ENCODE data around the gene DNPH1. TPM values are rescaled to one million over a fixed set of nuclear protein-coding genes. Genes with fewer than 3 reads are reported as not detected.
A peak's percentile ranks its signal among the peaks of the same experiment; 100 is the strongest.

Gene DNPH1
- total RNA-seq, 1 donor from 2014 or later, result 36.5 TPM

DNA sequence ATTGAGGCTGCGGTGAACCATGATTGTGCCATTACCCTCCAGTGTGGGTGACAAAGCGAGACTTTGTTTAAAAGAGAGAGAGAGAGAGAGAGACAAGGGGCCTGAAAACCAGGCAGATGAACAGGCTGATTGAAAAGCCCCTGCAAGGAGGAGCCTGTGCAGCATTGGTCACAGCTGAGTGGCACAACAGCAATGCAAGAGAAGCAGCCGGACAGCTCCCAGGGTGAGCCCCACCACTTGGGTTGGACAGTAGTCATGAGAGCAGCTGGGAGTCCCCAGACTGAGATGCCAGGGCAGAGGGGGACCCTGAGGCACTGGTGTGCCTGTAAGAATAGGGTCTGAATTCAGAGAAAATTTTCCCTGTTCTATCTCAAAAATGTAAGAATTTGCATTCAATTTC, 10.2 kb downstream of the DNPH1 start:
- DNase-seq (ENCODE audit: low spot score), result no peak

DNA sequence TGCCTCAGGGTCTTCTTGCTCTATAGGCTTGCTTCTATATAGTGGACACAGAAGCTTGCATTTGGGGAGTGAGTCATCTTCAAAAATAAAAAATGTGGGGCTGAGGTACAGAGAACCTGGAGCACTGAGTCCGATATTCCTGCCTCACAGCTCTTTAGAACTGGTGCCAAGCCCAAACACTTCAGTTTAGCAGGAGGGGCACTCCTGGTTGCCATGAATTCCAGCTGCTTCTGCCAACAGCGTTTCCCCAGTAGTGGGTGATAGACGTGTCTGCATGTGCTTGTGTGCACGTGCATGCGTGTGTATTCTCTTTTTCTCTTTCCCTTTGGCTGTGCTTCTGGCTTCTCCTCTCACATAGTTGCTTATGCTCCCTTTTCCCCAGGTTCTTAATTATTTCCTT, 11.9 kb downstream of the DNPH1 start:
- DNase-seq (ENCODE audit: low spot score), result no peak

DNA sequence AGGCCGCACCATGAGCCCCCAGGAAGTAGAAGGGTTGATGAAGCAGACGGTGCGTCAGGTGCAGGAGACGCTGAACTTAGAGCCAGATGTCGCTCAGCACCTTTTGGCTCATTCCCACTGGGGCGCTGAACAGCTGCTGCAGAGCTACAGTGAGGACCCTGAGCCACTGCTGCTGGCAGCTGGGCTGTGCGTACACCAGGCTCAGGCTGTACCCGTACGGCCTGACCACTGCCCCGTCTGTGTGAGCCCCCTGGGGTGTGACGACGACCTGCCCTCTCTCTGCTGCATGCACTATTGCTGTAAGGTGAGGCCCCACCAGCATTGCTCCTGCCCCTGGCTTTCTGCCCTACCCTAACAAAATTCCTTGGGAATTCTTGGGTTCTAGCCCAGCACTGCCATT, 13.1 kb downstream of the DNPH1 start:
- no peak for DNase-seq (ENCODE audit: low spot score)

DNA sequence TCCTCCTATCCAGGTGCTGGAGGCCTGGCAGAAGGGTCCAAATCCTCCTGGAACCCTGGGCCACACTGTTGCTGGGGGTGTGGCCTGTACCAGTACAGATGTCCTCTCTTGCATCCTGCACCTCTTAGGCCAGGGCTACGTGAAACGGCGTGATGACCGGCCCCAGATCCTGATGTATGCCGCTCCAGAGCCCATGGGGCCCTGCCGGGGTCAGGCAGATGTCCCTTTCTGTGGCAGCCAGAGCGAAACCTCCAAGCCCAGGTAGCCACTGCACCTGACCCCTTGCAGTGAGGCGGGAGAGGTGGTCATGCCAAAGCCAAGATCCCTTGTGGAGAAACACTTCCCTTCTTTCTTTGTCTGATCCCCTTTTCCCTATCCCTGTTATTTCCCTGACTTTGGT, 14.2 kb downstream of the DNPH1 start:
- no peak for DNase-seq (ENCODE audit: low spot score)

DNA sequence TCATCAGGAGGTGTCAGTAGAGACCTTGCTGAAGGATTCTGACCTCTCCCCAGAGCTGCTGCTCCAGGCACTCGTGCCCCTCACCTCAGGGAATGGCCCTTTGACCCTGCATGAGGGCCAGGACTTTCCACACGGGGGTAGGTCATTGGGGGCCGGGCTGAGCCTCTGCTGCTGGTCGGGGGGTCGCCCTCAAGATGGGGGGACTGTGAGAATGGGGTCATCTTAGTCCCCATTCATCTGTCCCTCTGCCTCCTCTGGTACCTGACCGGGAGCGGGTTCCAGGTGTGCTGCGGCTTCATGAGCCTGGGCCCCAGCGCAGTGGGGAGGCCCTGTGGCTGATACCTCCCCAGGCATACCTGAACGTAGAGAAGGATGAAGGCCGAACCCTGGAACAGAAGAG, 15.8 kb downstream of the DNPH1 start:
- no peak for DNase-seq (ENCODE audit: low spot score)

DNA sequence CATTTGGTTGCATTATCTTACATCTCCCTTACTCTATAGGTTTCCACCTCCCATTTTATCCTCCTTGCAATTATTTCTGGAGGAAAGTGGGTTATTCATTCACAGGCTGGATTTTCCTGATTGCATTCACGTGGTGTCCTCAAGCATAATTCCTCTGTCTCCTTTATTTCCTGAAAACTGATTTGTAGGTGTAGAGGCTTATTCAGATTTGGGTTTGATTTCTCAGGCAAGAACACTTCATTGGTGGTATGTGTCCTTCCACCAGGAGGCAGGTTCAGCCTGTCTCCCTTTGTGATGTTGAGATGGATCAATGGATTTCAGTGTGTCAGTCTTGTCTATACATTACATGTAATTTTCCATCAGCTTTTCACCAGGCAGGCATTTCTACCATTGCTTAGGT, 17.3 kb downstream of the DNPH1 start:
- no peak for DNase-seq (ENCODE audit: low spot score)

DNA sequence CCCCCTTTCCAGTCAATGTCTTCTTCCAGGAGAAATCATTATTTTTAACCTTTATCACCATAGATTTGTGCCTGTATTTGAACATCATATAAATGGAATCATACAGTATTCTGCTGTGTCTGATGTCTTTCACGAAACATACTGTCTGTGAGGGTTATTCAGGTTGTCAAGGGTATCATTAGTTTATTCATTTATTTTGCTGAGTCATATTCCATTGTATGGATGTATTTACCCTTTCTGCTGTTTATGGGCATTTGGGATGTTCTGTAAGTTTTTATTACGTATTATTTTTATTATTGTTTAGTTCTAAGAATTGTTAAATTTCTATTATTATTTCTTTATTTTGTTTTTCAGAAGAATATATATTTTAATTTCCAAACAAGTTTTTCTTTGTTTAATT, 22.0 kb downstream of the DNPH1 start:
- DNase-seq (ENCODE audit: low spot score), result no peak

DNA sequence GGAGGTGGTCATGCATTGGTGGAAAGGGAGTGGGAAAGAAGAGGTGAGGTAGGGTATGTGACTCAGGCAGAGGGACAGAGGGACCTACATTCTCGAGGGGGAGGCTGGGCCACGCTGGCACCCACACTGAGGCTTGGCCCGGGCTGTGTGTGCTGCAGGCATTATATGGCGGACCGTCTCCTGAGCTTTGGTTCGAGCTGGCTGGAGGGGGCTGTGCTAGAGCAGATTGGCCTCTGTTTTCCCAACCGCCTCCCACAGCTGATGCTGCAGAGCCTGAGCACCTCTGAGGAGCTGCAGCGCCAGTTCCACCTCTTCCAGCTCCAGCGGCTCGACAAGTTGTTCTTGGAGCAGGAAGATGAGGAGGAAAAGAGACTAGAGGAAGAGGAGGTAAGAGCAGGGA, 23.4 kb downstream of the DNPH1 start:
- no peak for DNase-seq (ENCODE audit: low spot score)

DNA sequence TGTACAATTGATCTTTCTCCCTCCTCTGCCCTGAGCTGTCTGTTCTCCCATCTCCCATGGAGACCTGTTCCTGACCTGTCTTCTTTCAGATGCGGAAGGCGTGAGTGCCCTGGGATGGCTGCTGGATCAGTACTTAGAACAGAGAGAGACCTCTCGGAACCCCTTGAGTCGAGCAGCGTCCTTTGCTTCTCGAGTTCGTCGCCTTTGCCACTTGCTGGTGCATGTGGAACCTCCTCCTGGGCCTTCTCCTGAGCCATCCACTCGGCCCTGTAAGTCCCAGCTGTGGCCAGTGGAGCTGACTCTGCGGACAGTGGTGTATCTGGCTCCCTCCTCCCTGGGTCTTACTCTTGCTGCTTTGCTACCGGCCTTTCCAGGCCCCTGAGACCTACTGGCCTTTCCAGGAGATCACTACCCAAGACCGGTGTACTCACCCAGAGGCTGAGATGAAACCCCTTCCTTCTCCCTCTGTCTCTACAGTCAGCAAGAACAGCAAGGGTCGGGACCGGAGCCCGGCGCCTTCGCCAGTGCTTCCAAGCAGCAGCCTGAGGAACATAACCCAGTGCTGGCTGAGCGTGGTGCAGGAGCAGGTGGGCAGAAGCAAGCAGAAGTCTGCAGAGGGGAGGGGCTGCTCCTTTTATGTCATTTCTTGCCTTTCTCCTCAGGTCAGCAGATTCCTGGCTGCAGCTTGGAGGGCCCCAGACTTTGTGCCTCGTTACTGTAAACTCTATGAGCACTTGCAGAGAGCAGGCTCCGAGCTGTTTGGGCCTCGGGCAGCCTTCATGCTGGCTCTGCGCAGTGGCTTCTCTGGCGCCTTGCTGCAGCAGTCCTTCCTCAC, 24.8 kb downstream of the DNPH1 start:
- DNase-seq (ENCODE audit: low spot score), result no peak

DNA sequence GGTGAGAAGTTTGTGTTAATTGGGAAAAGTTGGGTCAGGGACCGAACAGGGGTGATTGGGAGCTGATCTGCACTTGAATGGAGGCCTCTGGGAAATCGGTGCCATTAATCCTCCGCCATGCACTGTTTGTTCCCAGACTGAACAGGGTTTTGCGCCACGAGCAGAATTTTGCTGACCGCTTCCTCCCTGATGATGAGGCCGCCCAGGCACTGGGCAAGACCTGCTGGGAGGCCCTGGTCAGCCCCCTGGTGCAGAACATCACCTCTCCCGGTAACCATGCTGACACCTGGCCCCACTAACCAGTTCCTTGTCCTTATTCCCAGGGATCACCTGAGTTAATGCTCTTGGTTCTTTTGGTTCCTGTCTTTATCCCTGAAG, 25.6 kb downstream of the DNPH1 start:
- DNase-seq (ENCODE audit: low spot score), result no peak

DNA sequence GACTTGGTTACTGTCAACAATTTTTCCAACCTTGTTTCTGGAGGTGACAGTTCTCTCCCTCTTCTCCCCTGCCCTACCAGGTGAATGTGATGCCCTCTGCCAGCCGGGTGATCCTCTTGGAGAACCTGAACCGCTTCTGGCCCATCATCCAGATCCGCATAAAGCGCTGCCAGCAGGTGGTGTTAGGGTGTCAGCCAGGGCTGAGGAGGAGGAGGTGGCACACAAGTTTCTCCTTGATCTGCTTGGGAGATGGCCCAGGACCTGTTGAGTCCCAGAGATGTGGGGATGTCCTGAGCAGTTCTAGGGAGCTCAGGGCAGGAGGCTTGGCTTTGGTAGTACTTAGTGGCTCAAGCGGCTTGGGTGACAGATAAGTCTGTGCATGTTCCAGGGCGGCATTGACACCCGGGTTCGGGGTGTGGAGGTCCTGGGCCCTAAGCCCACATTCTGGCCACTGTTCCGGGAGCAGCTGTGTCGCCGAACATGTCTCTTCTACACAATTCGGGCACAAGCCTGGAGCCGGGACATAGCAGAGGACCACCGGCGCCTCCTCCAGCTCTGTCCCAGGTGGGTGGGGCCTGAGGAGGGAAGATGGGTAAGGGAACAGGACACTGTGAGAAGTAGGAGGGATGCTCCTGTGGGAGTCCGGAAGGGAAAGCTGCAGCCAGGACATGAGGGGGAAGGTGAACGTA, 26.1 kb downstream of the DNPH1 start:
- DNase-seq (ENCODE audit: low spot score), result no peak

DNA sequence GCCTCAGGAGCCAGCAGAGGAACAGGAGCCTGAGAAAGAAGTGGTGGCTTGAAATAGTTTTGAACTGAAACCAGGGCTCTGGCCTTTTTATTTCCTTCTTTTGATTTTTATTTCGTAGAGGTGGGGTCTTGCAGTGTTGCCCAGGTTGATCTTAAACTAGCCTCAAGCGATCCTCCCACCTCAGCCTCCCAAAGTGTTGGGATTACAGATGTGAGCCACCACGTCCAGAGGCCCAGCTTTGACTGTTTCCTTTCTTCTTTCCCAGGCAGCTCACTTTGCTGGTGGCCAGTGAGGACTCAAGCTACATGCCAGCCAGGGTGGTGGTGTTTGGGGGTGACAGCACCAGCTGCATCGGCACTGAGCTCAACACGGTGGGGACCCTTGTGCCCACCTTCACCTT, 26.8 kb downstream of the DNPH1 start:
- DNase-seq (ENCODE audit: low spot score), result no peak

DNA sequence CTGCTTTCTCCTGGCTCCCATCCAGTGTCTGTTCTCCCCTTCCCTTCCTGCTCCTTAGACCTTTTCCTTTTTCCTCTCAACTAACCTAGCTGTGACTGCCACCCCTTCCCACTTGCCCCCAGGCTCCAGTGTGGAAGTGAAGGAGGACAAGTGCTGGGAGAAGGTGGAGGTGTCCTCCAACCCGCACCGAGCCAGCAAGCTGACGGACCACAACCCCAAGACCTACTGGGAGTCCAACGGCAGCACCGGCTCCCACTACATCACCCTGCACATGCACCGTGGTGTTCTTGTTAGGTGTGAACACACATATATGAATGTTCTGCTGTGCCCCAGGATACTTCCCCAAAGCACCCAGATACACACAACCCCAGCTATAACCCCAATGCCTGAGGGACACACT, 28.7 kb downstream of the DNPH1 start:
- no peak for DNase-seq (ENCODE audit: low spot score)

DNA sequence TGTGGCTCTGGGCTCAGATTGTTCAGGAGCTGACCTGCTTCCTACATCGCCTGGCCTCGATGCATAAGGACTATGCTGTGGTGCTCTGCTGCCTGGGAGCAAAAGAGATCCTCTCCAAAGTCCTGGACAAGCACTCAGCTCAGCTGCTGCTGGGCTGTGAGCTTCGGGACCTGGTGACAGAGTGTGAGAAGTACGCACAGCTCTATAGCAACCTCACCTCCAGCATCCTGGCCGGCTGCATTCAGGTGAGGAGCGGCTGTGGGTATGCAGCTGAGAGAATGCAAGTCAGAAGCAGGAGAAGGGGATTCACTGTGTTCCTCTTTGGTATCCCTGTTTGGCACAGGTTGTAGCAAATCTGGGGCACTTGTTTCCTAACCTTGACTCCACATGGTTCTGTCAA, 29.4 kb downstream of the DNPH1 start:
- DNase-seq (ENCODE audit: low spot score), result no peak

DNA sequence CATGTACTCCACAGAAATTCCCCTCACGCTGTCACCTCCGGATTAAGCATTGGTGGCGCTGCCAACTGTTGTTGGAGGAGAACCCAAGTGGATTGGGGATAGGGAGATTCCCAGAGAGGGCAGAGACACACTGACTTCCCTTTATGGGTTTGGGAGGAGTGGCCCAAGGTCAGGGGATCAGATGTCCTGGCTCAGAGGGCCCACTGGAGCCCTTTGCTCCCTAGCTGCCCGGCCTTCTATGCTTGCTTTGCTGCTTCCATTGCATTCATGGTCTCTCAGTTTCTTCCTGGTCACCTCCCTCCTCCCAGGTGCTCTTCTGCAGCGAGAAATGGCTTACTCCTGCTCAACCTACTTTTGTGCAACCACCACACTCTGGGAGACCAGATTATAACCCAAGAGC, 32.9 kb downstream of the DNPH1 start:
- no peak for DNase-seq (ENCODE audit: low spot score)

DNA sequence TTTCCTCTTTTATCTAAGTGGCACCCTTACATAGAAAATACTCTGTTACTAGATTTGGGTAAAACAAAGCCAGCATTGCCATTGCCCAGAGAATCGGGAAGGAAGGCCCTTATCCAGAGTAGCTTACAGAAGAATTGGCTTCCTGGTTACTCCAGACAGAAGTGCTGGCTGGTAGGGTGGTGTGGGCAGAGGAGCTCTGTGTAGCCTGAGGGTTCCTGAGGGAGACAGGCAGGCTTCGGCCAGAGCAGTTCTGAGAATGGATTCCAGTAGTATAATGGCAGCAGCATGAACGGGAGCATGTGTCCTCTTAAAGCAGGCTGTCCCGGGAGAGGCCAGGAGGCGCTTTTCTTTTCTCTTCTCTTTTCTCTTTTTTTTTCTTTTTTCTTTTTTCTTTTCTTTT, 35.4 kb downstream of the DNPH1 start:
- DNase-seq (ENCODE audit: low spot score), result peak; percentile 14

DNA sequence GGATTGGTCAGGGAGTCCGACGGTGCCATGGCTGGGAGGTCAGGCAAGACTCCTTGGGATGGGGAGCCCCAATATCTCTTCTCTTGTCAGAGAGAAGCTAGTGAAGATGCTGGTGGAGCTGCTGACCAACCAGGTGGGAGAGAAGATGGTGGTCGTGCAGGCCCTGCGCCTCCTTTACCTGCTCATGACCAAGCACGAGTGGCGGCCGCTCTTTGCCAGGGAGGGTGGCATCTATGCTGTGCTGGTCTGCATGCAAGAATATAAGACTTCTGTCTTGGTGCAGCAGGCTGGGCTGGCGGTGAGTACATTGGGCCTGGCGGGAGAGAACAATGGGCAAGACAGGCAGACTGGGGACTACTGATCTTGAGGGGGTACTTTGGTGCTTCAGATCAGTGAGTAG, 36.4 kb downstream of the DNPH1 start:
- DNase-seq (ENCODE audit: low spot score), result peak; percentile 78

DNA sequence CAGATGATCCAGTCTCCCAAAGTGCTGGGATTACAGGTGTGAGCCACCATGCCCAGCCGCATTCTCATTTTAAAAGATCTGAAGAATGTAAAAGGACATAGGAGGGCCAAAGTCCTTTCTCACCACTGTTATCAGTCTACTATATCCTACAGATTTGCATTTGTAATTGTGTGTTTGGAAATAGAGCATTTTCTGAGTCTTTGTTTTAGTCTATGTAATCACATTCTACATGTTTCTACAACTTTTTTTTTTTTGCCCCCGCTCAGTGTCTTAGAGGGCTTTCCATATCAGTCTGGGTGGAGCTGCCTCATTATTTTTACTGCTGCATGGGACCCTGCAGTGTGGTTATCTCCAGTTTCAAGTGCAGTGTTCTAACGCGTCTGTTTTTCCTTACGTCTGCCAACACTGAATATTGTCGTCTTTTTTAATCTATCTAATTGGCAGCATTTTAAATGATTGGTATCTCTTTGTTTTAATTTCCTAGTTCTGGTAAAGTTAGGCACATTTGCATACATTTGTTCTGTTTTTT, 39.4 kb downstream of the DNPH1 start:
- no peak for DNase-seq (ENCODE audit: low spot score)

DNA sequence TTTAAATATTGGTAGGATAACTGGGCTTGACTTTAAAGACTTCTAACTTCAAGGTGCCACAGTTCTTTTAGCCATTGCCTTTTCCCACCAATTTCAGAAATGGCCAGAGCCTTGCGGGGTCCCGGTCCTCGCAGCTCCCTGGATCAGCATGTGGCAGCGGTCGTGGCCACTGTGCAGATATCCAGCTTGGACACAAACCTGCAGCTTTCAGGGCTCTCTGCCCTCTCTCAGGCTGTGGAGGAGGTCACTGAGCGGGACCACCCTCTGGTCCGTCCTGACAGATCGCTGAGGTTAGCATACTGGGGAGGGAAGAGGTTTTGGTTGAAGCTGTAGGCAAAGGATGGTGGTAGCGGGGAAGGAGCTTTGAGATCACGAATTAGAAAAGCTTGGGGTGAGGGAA, 40.9 kb downstream of the DNPH1 start:
- DNase-seq (ENCODE audit: low spot score), result peak; percentile 87

DNA sequence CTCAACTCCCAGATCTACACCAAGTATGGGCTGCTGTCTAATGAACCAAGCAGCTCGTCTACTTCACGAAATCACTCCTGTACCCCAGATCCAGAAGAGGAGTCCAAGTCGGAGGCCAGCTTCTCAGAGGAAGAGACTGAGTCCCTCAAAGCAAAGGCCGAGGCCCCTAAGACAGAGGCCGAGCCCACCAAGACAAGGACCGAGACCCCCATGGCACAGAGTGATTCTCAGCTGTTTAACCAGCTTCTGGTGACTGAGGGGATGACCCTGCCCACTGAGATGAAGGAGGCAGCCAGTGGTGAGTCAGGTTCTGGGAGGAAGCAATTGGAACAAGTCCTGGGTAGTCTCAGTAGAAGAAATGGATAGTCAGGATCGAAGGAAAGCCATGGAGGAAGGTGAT, 41.5 kb downstream of the DNPH1 start:
- peak; percentile 51 for DNase-seq (ENCODE audit: low spot score)

DNA sequence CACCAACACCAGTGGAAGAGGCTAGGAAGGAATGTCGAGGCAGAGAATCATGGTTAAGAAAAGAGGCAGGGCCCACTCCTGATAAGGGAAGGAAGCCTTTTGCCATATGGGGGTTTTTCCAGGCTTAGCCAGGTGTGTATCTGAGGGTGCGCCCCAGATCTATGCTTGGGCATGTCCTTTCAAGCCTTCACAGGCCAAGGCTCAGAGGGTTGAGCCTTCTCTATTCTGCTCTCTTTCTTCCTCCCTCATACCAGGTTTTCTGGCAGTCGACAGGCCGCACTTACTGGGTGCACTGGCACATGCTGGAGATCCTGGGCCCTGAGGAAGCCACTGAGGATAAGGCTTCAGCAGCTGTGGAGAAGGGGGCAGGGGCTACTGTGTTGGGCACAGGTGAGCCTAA, 42.6 kb downstream of the DNPH1 start:
- DNase-seq (ENCODE audit: low spot score), result no peak

DNA sequence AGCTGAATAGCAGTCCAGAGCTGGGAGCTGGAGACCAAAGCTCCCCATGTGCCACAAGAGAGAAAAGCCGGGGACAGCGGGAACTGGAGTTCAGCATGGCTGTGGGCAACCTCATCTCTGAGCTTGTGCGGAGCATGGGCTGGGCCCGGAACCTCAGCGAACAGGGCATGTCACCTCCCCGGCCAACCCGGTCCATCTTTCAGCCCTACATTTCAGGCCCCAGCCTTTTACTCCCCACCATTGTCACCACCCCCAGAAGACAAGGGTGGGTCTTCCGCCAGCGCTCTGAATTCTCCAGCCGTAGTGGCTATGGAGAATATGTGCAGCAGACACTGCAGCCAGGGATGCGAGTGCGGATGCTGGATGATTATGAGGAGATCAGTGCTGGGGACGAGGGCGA, 43.3 kb downstream of the DNPH1 start:
- no peak for DNase-seq (ENCODE audit: low spot score)

Data from mesenteric fat pad (tissue), 1 donor.